Measurements from ENCODE around the gene HS2ST1.

Gene HS2ST1

DNA sequence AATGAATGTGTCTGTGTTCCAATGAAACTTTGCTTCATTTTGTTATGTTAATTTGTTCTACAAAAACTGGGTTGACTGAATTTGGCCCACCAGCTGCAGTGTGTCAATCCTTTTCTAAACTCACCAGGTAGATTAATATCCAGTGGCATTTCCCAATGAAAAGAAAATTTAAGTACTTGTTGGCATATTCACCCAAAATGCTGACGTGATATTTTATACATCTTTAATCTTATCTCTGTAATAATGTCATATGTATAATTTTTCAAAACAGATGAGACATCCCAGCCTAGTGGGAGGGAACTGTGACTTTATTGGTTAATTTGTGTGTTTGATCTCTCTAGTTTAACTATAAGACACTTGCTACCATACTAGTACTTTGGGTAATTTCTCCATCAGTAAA is 8.6 kb upstream of the HS2ST1 start:
- Histone ChIP-seq H3K9me3 (ENCODE audit: control insufficient read depth, insufficient read depth, low read depth, low read length) (peaks cover 9% of the 10 kb centered on the region), H3K4me3 (ENCODE audit: low read depth, low read length) (no peak overlapping the region), H3K36me3 (ENCODE audit: control insufficient read depth, insufficient read depth, low read length) (peaks cover 64% of the 10 kb centered on the region), H3K4me1 (ENCODE audit: control insufficient read depth, insufficient read depth, low read length) (no peaks in the 10 kb centered on the region), H3K27ac (ENCODE audit: low read depth, low read length) (no peak overlapping the region), H3K27me3 (ENCODE audit: control insufficient read depth, insufficient read depth, low read length) (no peaks in the 10 kb centered on the region), H3K9ac (ENCODE audit: low read length) (no peak overlapping the region)

DNA sequence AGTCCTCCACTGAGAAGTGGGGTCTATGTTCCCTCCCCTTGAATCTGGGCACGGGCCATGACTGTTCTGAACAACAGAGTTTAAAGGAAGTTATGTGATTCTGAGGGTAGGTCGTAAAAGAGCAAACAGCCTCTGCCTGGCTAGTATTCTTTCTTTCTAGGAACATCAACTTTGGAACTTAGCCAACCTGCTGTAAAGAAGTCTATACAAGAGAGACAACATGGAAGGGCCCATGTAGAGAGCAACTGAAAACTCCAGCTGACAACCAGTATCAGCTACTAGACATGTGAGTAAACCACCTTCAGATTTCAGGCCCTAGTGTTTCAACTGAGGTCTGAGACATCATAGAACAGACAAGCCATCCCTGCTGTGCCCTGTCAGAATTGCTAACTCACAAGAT is 8.0 kb upstream of the HS2ST1 start:
- H3K4me1 ChIP-seq (ENCODE audit: control insufficient read depth, insufficient read depth, low read length): no peaks in the 10 kb centered on the region
- H3K9me3 ChIP-seq (ENCODE audit: control insufficient read depth, insufficient read depth, low read depth, low read length): peaks cover 4% of the 10 kb centered on the region; the same call in 1 of the 2 replicates
- no peaks in the 10 kb centered on the region for H3K27me3 ChIP-seq (ENCODE audit: control insufficient read depth, insufficient read depth, low read length)
- H3K27ac ChIP-seq (ENCODE audit: low read depth, low read length): no peak overlapping the region
- H3K36me3 ChIP-seq (ENCODE audit: control insufficient read depth, insufficient read depth, low read length): peaks cover 58% of the 10 kb centered on the region
- H3K9ac ChIP-seq (ENCODE audit: low read length): no peak overlapping the region
- H3K4me3 ChIP-seq (ENCODE audit: low read depth, low read length): no peak overlapping the region

DNA sequence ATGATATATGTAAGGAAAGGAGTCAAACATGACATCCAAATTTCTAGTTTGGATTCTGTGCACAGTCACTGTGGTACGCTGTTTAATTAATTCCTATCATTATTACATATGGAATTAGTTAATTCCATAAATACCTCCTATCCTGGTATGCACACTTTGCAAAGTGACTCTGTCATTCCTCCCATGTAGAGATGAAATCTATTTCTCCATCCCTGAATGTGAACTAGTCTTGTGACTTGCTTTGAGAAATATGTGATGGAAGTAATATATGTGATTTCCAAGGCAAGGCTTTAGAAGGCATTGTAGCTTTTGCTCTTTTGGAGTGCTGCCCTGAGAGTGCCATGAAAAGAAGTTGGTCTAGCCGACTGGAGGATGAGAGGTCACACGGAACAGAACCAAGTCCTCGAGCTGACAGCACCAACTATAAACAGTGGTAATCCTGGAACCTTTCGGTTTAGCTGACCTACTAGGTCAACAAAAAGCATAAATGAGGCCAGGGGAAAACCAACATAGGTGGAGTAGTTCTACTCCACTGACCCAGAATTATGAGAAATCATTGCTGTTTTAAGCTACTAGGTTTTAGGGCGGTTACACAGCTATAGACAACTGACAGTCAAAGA is 2.0 kb upstream of the HS2ST1 start:
- peak overlapping the region; percentile 95 for H3K9ac ChIP-seq (ENCODE audit: low read length)
- H3K4me3 ChIP-seq (ENCODE audit: low read depth, low read length): peak overlapping the region; percentile 94

DNA sequence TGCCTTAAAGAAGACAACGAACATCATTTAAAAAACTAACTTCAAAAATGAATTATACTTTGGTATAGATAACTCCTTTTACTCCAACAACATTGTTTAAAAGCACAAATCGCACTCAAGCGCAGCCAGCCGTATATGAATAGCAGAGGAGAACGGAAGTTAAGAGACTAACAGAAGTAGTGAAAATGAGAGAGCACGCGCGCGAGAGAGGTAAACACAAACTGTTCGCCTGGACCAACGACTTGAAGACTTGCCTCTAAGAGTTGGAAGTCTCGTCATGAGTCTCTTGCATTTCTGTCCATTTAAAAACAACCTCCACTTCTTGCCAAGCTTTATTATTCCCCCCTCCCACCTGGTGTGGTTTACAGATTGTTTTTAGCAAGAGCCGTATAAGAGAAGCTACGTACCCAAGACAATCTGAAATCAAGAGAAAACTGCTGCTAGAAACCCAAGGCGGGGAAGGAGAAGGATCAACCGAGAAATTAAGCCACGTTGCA is 988 bp upstream of the HS2ST1 start:
- Histone ChIP-seq H3K9ac (ENCODE audit: low read length) (peak overlapping the region; percentile 95), H3K27me3 (ENCODE audit: control insufficient read depth, insufficient read depth, low read length) (no peaks in the 10 kb centered on the region), H3K36me3 (ENCODE audit: control insufficient read depth, insufficient read depth, low read length) (peaks cover 14% of the 10 kb centered on the region), H3K27ac (ENCODE audit: low read depth, low read length) (peak overlapping the region; percentile 95), H3K4me1 (ENCODE audit: control insufficient read depth, insufficient read depth, low read length) (peaks cover 9% of the 10 kb centered on the region; the same call in 1 of the 2 replicates), H3K4me3 (ENCODE audit: low read depth, low read length) (peak overlapping the region; percentile 94), H3K9me3 (ENCODE audit: control insufficient read depth, insufficient read depth, low read depth, low read length) (no peaks in the 10 kb centered on the region)

More for the DNA sequence above, 2.0 kb upstream of the HS2ST1 start:
- no peak overlapping the region for H3K27ac ChIP-seq (ENCODE audit: low read depth, low read length)
- H3K27me3 ChIP-seq (ENCODE audit: control insufficient read depth, insufficient read depth, low read length): no peaks in the 10 kb centered on the region
- no peaks in the 10 kb centered on the region for H3K9me3 ChIP-seq (ENCODE audit: control insufficient read depth, insufficient read depth, low read depth, low read length)
- H3K36me3 ChIP-seq (ENCODE audit: control insufficient read depth, insufficient read depth, low read length): peaks cover 25% of the 10 kb centered on the region
- peaks cover 9% of the 10 kb centered on the region; the same call in 1 of the 2 replicates for H3K4me1 ChIP-seq (ENCODE audit: control insufficient read depth, insufficient read depth, low read length)

DNA sequence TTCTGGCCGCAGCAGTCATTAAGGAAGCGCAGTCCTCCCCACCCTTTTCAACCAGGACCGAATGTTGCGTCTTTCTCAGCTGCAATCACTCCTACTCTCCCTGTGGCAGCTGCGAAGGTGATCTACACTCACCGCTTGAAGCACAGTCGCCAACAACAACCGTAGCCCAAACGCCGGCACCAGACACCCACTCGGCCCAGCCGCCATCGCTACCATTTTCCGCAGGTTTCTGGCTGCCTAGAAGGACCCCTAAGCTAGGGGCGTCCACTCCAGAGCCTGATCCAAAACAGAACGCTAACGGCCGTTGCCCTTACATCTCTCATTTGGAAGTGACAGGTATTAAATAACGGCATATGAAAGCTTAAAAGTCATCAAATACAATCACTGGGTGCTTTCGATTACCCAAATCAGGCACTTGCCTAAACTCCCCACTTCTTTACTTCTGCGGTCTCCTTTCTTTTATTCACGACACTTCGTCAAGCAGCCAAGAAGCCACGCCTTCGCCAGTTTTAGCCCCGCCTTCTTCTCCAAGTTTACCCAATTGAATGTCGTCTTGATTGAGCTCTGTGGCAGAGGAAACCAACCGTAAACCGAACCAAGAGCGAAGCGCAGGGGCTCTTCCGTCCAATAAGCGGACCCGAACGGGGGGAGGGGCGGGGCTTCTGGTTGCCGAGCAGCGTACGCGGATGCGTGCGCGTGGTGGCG is 387 bp upstream of the HS2ST1 start, which contains the start of gene SELENOF:
SELENOF (minus strand) TSS at position 231 of the 705 bp plus-strand sequence; CDS start at position 216, 15 bp downstream.
- Histone ChIP-seq H3K4me3 (ENCODE audit: low read depth, low read length) (peak within 1 kb of the TSS; percentile 94), H3K36me3 (ENCODE audit: control insufficient read depth, insufficient read depth, low read length) (peaks cover 13% of the 10 kb centered on the region), H3K4me1 (ENCODE audit: control insufficient read depth, insufficient read depth, low read length) (peaks cover 9% of the 10 kb centered on the region; the same call in 1 of the 2 replicates), H3K27me3 (ENCODE audit: control insufficient read depth, insufficient read depth, low read length) (no peaks in the 10 kb centered on the region), H3K9me3 (ENCODE audit: control insufficient read depth, insufficient read depth, low read depth, low read length) (no peaks in the 10 kb centered on the region), H3K9ac (ENCODE audit: low read length) (peak within 1 kb of the TSS; percentile 95), H3K27ac (ENCODE audit: low read depth, low read length) (peak within 1 kb of the TSS; percentile 95)

DNA sequence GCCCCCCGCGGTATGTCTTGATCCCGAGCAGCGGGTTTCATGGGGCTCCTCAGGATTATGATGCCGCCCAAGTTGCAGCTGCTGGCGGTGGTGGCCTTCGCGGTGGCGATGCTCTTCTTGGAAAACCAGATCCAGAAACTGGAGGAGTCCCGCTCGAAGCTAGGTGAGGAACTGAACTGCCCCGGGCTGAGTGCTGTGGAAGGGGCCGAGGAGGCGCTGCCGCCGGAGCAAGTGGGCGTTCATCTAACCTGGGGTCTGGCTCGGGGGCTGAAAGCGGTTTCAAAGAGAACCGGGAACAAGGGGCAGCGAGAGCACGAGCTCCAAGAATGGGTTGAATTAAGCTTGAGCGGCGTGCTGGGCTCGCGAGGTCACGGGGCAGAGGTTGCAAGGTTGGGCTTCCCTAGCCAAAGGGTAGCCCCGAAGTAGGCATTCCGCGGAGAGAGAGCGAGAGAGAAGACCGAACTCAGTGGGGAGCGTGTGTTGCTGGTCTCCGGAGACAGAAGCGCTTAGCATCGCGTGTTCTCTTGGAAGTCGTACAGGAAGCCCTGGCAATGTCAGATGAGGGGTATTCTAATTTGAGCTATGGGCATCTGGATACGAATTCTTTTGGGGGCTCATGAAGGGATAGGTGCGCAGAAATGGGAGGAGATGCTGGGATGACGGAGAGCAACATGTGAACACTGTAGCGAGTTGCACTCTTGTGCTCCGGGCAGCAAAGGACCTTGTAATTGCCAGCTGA is 732 bp downstream of the HS2ST1 start:
- H3K27ac ChIP-seq (ENCODE audit: low read depth, low read length): peak overlapping the region; percentile 78; the same call in 1 of the 2 replicates
- no peaks in the 10 kb centered on the region for H3K27me3 ChIP-seq (ENCODE audit: control insufficient read depth, insufficient read depth, low read length)
- H3K4me3 ChIP-seq (ENCODE audit: low read depth, low read length): peak overlapping the region; percentile 80
- H3K9ac ChIP-seq (ENCODE audit: low read length): peak overlapping the region; percentile 82
- peaks cover 9% of the 10 kb centered on the region; the same call in 1 of the 2 replicates for H3K4me1 ChIP-seq (ENCODE audit: control insufficient read depth, insufficient read depth, low read length)
- H3K36me3 ChIP-seq (ENCODE audit: control insufficient read depth, insufficient read depth, low read length): peaks cover 9% of the 10 kb centered on the region
- no peaks in the 10 kb centered on the region; the same call in 1 of the 2 replicates for H3K9me3 ChIP-seq (ENCODE audit: control insufficient read depth, insufficient read depth, low read depth, low read length)

DNA sequence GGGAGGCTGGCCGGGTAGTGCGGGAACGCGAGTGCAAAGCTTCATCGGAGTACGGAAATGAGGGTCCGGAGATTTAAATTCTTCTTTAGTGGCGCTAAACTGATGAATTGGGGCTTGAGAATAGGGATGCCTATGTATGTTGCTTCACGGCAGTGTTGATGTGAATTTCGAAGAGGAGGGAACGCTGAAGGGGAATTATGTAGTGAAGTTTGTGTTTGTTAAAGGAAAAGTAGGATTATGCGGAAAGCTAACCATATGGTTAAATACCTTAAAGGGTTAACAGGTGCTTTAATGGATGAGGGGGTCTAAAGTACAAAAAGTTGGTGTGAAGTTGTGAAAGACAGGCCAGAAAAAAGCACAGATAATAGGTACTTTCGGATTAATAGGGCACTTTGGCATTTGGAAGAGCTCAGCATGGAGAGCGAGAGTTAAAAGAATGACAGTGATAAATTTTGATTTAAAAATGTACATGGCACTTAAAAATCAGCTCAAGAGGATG is 1.4 kb downstream of the HS2ST1 start:
- H3K4me1 ChIP-seq (ENCODE audit: control insufficient read depth, insufficient read depth, low read length): peaks cover 9% of the 10 kb centered on the region; the same call in 1 of the 2 replicates
- no peaks in the 10 kb centered on the region for H3K27me3 ChIP-seq (ENCODE audit: control insufficient read depth, insufficient read depth, low read length)
- peak overlapping the region; percentile 80 for H3K4me3 ChIP-seq (ENCODE audit: low read depth, low read length)
- peaks cover 7% of the 10 kb centered on the region; the same call in 1 of the 2 replicates for H3K36me3 ChIP-seq (ENCODE audit: control insufficient read depth, insufficient read depth, low read length)
- peaks cover 4% of the 10 kb centered on the region for H3K9me3 ChIP-seq (ENCODE audit: control insufficient read depth, insufficient read depth, low read depth, low read length)
- peak overlapping the region; percentile 82 for H3K9ac ChIP-seq (ENCODE audit: low read length)
- no peak overlapping the region for H3K27ac ChIP-seq (ENCODE audit: low read depth, low read length)

DNA sequence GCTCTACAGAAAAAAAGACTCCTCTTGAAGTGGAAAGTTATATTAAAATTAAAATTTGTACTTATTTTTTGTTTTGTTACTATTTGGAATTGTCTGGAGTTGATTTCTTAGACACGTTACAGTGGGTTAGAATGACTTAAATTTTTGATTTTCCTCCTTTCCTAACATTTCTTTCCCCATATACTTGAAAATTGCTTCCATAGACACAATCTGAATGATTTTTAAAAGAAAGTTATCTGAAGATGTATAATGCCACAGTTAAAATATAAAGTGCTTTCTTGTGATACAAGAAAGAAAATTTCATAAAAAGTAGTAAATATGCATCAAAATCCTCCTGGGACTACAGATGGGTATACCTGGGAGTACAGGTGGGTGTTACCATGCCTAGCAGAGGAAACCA is 2.3 kb downstream of the HS2ST1 start:
- Histone ChIP-seq H3K9ac (ENCODE audit: low read length) (no peak overlapping the region), H3K4me3 (ENCODE audit: low read depth, low read length) (no peak overlapping the region), H3K36me3 (ENCODE audit: control insufficient read depth, insufficient read depth, low read length) (peaks cover 7% of the 10 kb centered on the region; the same call in 1 of the 2 replicates), H3K27me3 (ENCODE audit: control insufficient read depth, insufficient read depth, low read length) (no peaks in the 10 kb centered on the region), H3K9me3 (ENCODE audit: control insufficient read depth, insufficient read depth, low read depth, low read length) (peaks cover 12% of the 10 kb centered on the region), H3K27ac (ENCODE audit: low read depth, low read length) (no peak overlapping the region), H3K4me1 (ENCODE audit: control insufficient read depth, insufficient read depth, low read length) (peaks cover 9% of the 10 kb centered on the region; the same call in 1 of the 2 replicates)

DNA sequence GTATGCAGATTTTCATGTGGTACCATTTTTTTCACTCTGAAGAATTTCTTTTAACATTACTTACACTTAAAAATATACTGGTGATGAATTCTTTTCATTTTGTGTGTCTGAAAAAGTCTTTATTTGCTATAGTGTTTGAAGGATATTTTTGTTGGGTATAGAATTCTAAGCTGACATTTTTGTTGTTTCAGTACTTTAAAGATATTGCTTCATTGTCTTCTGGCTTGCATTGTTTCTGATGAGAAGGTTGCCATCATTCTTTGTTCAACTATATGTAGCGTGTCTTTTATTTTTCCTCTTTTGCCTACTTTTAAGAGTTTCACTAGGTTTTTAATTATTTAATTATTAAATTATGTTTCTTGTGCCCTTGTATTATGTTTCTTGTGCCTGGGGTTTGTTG is 8.0 kb downstream of the HS2ST1 start:
- Histone ChIP-seq H3K9ac (ENCODE audit: low read length) (no peak overlapping the region), H3K4me3 (ENCODE audit: low read depth, low read length) (no peak overlapping the region), H3K9me3 (ENCODE audit: control insufficient read depth, insufficient read depth, low read depth, low read length) (peaks cover 44% of the 10 kb centered on the region), H3K27me3 (ENCODE audit: control insufficient read depth, insufficient read depth, low read length) (no peaks in the 10 kb centered on the region), H3K27ac (ENCODE audit: low read depth, low read length) (no peak overlapping the region), H3K4me1 (ENCODE audit: control insufficient read depth, insufficient read depth, low read length) (no peaks in the 10 kb centered on the region), H3K36me3 (ENCODE audit: control insufficient read depth, insufficient read depth, low read length) (0 out of 2 replicates have a peak, but pooled peaks cover 3% of the 10 kb centered on the region)

DNA sequence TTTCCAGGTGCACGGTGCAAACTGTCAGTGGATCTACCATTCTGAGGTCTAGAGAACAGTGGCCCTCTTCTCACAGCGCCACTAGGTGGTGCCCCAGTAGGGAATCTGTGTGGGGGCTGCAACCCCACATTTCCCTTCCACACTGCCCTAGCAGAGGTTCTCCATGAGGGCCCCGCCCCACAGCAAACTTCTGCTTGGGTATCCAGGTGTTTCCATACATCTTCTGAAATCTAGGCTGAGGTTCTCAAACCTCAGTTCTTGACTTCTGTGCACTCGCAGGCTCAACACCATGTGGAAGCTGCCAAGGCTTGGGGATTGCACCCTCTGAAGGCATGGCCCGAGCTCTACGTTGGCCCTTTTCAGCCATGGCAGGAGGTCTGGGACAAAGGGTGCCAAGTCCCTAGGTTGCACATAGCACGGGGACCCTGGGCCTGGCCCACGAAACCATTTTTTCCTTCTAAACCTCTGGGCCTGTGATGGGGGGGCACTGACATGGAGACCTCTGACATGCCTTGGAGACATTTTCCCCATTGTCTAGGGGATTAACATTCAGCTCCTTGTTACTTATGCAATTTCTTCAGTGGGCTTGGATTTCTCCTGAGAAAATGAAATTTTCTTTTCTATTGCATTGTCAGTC is 10.0 kb downstream of the HS2ST1 start:
- Histone ChIP-seq H3K36me3 (ENCODE audit: control insufficient read depth, insufficient read depth, low read length) (0 out of 2 replicates have a peak, but pooled peaks cover 3% of the 10 kb centered on the region), H3K27me3 (ENCODE audit: control insufficient read depth, insufficient read depth, low read length) (no peaks in the 10 kb centered on the region), H3K9ac (ENCODE audit: low read length) (no peak overlapping the region), H3K27ac (ENCODE audit: low read depth, low read length) (no peak overlapping the region), H3K9me3 (ENCODE audit: control insufficient read depth, insufficient read depth, low read depth, low read length) (peaks cover 44% of the 10 kb centered on the region), H3K4me3 (ENCODE audit: low read depth, low read length) (no peak overlapping the region), H3K4me1 (ENCODE audit: control insufficient read depth, insufficient read depth, low read length) (no peaks in the 10 kb centered on the region)

Data from HUES6 (cell line).